ENCODE data around the gene BCL2.

Gene BCL2

GRCh38 chr18:63284827-63285733 lies 34.5 kb downstream of the BCL2 start:
- peak; percentile 47 for DNase-seq

- no peak for DNase-seq
Observed at GRCh38 chr18:63284173-63284799, 35.3 kb downstream of the BCL2 start.

GRCh38 chr18:63283305-63284094 lies 36.1 kb downstream of the BCL2 start:
- DNase-seq: no peak

DNA sequence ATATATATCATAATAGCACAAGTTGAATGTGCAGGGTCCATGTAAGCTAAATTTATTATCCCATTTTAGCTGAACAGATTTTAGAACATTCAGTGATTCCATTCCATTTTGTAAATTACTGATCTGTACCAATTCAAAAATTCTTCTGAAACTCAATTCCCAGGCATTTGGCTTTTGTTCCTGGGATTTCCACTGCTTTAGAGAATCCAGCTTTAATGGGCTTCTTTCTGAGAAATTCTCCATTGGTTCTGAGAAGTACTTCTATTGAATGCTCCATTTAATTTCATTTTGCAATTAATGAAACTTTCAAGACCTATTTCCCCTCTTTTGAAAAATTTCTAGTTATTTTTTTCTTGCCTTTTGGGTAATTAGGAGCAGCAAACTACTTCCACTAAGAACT lies 36.8 kb downstream of the BCL2 start:
- no peak for DNase-seq

- DNase-seq: no peak
Observed at GRCh38 chr18:63273222-63273927, 46.2 kb downstream of the BCL2 start.

GRCh38 chr18:63272638-63273037 lies 46.9 kb downstream of the BCL2 start:
- DNase-seq: no peak

GRCh38 chr18:63271881-63272299 lies 47.7 kb downstream of the BCL2 start:
- DNase-seq: no peak

DNA sequence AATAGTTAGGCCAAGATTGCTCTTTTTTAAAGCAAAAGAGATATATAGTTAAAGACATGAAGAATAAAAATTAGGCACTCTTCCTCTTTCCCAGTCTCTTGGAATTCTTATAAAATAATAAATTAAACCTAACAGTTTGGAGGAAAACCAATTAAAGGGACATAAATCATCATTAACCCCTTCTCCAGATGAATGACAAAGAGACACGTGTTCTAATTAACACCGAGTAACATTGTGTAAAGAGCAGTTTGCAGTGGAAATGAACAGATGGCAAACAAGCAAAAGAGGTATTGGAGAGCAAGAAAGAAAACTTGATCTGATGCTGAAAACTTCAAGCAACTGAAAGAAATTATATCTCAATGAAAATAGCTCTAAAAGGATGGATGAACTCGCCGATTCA lies 48.4 kb downstream of the BCL2 start:
- peak; percentile 44 for DNase-seq

DNA sequence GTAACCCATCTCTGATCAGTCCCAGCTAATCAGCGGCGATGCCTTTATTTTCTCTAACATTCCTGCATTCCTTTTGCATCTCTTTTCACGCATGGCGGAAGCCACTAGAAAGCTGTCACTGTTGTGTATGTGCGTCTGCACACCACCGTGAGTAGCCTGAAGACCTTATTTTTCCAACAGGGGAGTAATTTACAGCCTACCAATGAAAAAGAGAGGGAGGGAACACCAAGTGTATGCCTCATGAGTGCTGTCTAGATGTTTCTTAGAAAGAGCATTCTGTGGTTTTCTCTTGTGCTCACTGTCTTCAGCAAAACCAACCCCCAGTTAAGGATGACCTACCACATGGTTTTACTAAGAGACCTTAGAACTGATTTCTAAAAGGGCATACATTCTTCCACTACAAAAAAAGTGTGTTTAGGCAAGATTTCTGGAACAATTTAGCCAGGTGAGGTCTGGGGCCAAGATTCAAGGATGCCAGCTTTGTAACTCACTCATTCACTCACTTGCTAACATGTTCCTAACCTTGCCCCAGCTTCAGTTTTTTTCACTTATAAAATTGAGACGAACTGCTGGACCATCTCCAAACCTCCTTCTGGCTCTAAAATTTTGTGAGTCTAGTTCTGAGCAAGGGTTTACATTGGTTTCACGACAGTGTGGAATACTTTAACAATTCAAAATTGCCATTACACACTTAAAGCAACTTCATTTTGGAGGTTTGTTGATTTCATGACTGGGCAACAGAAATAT lies 51.4 kb downstream of the BCL2 start:
- no peak for DNase-seq

DNA sequence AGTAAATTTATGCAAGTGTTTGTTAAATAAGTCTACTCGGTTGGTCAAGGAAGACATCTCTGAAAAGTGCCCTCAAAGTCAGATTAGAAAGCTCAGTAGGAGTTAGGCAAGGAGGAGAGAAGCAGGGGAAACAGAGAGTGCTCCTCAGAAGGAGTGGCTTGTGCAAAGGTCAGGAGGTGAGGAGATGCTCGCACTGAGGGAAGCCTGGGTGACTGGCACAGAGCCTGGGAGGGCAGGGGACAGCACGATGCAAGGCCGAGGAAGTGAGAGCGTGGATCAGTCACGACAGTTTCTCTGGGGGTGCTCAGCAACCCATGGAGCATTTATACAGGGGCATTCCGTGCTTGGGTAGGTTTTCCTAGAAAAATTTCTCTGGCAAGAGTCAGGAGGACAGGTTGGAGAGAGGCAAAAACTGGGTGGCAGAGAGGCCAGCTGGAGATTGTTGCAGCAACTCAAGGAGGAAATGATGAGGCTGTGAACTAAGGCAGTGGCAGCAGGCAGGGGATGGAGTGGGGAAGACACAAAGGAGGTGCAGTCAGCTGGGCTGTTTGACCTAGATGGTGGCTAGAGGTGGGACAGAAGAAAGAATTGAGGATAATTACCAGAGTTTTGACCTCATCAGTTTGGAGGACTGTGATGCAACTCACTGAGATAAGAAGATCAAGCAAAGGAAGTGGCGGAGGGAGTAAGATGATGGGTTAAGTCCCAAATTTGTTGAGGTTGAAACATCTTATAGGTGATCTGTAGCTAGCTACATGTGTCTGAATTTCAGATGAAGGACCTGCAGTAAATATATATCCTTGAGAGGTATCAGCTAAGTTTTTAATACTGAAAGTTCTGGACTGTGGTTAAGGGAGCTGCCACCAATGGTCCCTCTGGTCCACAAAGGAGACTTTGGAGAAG lies 52.4 kb downstream of the BCL2 start:
- DNase-seq: no peak

DNA sequence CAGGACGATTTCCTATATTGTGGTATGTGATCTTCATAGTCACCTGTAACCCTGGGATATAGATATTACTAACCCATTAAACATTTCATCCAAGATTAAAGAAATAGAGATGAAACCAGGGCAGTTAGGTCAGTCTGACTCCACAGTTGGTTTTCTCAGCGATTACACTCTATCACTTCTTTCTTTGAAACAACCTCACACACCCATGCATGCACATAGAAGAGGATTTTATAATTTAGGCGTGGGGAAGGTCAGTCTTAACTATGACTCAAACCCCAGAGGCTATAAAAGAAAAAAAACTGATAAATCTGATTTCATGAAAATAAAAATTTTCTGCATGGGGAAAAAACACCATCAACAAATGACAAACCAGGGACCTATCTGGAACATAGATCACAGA lies 54.2 kb downstream of the BCL2 start:
- DNase-seq: no peak

DNA sequence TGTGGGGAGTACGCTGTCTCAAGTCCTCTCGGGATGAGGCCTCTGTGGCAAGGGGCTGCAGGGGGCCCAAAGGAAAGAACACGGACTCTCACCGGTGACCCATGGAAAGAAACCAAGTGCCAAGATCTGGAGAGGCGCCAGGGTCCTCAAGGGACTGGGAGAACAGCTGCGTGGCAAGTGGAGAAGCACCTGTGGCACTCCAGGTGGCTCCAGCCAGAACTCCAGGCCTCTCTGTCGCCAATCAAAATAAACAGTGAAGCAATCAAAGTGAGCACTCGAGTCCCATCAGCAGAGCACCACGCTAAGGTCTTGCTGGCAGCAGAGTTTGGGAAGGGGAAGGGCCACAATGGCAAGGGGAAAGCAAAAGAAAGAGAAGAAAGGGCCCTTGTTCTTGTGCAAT lies 54.7 kb downstream of the BCL2 start:
- DNase-seq: no peak

DNA sequence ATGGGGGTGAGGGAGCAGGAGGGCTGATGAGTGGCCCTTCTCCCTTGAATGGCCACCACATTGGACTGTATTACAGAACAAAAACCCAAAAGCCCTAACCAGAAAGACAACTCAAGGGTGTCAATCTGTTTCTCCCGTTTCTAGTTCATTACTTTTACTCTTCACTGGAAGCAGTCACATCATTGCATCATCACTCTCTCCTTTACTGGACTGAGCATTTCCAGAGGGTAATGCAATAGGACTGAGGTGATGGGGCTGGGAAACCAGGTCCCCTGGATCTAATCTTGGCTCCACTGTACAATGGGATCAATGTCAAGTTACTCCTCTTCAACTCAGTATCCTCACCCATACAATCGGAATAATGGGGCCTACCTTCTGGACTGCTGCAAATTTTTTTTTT lies 56.1 kb downstream of the BCL2 start:
- DNase-seq: no peak

GRCh38 chr18:63262369-63263335 lies 56.9 kb downstream of the BCL2 start:
- DNase-seq: no peak

- DNase-seq: no peak
Observed at GRCh38 chr18:63261029-63261428, 58.5 kb downstream of the BCL2 start.

DNA sequence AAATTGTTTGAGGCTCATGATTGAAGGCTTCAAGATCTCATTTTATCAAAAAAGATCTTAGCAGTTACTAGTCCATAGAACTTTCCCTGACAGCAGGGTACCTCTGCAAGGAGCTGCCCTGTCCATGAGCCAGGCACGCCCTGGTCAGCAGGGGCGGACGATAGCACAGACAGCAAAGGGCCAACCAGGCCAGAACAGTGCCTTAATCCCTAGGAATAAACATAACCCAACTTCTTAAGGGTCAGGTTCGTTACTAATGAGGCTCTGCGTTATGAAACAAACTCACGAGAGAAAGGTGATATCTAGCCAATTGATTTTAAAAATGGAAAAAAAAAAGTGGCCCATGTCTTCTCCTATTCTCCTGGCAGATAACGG lies 59.2 kb downstream of the BCL2 start:
- no peak for DNase-seq

DNA sequence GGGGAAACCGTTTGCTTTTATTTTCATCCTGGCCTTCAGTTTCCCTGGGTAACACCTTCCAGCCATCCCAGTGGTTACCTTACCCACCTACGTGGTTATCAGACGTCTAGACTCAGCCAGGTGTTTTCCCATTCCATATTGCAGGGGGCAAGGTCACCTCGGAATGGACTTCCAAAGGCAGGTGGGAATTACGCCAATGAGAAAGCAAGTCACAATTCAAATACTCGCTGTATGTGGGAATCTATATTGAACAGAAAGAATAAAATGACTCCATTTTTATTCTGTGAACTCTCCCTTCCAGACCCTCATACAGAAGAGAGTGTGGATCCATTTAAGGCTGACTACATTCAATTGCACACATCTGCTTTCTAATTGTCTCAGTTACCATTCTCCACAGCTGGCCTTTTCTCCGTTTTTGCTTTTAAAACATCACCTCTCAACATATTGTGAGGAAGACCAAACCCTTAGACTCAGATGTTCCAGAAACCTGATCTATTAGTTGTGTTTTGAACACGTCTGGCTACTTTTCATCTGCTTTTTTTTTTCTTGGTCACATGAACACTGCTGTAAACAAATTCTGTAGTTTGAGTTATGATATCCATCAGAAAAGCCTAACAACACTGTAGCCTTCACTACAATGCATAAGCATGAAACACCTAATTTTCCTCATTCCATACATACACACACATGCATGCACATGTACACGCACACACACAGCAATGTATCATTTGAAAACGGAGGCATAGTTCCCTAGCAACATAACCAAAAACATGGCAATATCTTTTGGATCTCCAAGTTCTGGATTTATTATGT lies 59.8 kb downstream of the BCL2 start:
- no peak for DNase-seq

DNA sequence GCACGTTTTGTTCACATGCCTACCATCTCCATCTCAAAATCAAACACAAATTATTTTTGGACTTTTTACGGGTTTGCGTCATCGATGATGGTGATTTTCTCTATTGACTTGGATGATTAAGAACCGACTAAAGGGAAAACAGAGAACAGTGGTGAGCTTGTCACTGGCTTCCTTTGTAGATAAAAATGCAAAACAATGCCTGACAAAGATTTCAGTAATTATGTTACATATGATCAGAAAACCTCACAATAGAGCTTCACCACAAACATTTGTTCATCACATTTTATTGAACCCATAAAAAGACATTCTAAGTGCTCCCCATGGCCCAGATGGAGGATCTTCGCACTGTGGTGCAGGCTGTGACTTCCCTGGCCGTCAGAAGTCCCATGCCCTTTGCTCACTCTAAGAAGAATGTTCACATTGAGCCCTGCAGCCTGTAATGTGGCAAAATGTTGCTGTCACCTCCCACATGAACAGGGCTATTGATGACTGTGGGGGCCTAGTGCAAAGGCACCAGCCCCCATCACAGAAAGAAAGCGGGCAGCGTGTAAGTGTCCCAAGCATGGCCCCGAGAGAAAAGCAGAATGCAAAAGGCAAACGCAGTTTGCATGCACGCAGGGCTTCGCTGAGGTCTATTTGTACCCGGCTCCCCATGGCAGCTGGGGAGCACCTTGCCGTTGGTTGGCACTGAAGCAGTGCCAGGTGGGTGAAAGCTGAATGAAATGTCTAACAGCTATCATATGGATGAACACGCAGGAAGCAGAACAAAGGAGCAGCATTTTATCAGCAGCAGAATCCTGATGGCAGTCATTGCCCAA lies 60.6 kb downstream of the BCL2 start:
- DNase-seq: peak; percentile 8

Data from NCI-H1694 (cell line).